ENCODE measurements around the gene G6PC3.
"Not testable (repeated sequence)": the region's sequence is repeated elsewhere in the genome, so short reads cannot be mapped to it uniquely, and the experiment has no call there.

G6PC3 gene

DNA sequence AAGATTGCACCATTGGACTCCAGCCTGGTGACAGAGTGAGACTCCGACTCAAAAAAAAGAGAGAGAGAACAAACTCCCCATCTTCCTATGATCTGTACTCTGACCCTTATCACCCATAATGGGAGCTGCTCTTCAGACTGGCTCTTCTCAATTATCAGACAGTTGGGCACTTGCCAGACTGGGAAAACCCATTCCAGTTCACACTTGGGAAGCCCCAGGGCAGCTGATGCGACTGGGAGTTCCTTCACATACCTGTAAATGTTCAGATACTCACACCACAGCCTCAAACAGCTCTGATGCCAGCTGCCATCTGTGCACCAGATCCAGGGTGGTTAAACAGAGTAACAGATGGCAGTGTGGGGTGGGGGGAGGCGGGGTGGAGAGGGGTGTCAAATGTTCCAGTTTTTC lies 31.9 kb upstream of the G6PC3 start:
- no peak for DNase-seq (ENCODE audit: insufficient read length)

DNA sequence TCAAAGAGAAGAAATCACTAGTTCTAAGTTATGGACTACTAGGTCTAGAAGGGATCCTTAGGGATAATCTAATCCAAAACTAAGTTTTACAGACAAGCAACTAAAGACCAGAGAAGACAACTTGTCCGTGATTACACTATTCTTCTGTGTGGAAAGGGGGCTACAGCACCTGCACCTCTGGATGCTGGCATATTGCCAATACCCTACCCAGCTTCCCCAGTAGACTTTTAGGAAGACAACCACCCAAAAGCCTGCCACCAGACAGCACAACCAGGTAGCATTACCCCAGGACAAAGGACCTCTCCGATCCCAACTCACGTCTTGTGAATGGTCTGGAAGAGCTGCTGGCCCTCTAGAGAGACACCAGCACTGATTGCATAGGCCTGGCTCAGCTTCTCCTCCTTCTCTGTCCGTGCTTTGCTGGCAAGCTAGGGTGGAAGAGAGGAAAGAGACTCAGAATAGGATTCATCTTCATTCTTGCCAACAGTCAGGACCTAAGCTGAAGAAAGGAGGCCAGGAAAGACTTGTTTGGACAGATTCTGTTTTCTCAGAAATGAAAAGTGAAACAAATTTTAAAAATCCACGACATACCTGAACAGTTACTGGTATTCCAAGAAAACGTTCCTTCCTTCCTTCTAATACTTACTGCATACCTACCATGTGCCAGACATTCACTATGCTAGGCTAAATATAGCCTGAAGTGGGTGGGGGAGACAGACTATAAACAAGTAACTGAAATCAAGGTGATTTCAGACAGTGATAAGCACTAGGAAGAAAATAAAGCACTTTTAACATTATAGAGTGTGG lies 30.5 kb upstream of the G6PC3 start:
- TF ChIP-seq TAF1 (IDR thresholded peaks at IDR 0.05; ENCODE audit: borderline replicate concordance, low read depth, low read length) (no peak), POLR2AphosphoS5 (IDR thresholded peaks at IDR 0.05; ENCODE audit: low read depth, low read length) (no peak), POLR2A (IDR thresholded peaks at IDR 0.05; ENCODE audit: low read depth, low read length) (no peak)
- no peak for FAIRE-seq
- no peak for DNase-seq (ENCODE audit: insufficient read length)

More for the DNA sequence above, 31.9 kb upstream of the G6PC3 start:
- no peak for TF ChIP-seq POLR2A (IDR thresholded peaks at IDR 0.05; ENCODE audit: low read depth, low read length)
- no peak for TF ChIP-seq POLR2AphosphoS5 (IDR thresholded peaks at IDR 0.05; ENCODE audit: low read depth, low read length)
- no peak for TF ChIP-seq TAF1 (IDR thresholded peaks at IDR 0.05; ENCODE audit: borderline replicate concordance, low read depth, low read length)
- FAIRE-seq, result no peak

DNA sequence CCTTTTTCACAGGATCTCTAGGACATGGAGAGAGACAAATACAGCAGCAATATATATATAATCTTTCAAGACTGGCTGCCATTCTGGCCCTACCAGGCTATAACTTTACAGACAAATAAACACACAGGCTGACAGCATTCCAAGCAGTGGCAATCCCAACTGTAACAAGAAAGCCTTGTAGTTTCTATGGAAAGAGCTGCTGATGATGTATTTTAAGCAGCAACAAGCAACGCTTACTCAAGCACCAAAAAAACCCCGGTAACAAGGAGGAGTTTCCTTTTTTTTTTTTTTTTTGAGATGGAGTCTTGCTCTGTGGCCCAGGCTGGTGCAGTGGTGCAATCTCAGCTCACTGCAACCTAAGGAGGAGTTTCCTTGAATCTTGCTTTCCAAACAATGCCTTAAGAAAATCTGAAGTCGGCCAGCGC lies 27.3 kb upstream of the G6PC3 start:
- FAIRE-seq, result no peak
- TF ChIP-seq POLR2A (IDR thresholded peaks at IDR 0.05; ENCODE audit: low read depth, low read length), result no peak
- no peak for TF ChIP-seq POLR2AphosphoS5 (IDR thresholded peaks at IDR 0.05; ENCODE audit: low read depth, low read length)
- no peak for TF ChIP-seq TAF1 (IDR thresholded peaks at IDR 0.05; ENCODE audit: borderline replicate concordance, low read depth, low read length)
- no peak for DNase-seq (ENCODE audit: insufficient read length)

DNA sequence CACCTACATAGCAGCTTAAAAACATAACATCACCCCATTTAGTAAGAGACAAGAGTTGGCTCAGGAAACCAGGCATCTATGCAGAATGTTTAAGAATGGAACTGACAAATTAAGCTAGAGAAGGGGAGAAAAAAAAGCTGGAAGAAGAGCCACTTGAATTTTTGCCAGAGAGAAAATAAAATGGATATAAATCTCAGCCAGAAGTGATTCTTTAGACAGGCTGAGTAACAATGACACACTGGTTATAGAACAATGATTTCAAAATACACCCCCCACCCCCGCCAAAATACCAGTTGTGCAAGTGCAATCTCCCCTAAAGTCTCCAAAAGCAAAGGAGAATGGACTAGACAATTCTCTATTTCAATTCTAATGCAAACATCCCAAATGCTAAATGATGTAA lies 26.5 kb upstream of the G6PC3 start:
- no peak for FAIRE-seq
- no peak for DNase-seq (ENCODE audit: insufficient read length)

DNA sequence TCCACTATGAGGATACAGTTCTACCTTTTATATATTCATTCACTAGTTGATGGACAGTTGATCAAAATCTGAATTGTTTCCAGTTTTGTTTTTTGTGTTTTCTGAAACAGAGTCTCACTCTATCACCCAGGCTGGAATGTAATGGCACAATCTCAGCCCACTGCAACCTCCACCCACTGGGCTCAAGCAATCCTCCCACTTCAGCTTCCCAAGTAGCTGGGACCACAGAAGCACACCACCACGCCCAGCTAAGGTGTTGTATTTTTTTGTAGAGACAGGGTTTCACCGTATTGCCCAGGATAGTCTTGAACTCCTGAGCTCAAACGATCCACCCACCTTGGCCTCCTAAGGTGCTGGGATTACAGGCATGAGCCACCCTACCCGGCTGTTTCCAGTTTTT lies 25.0 kb upstream of the G6PC3 start:
- DNase-seq (ENCODE audit: insufficient read length) (no peak), FAIRE-seq (no peak)
- TF ChIP-seq POLR2AphosphoS5 (IDR thresholded peaks at IDR 0.05; ENCODE audit: low read depth, low read length) (no peak), TAF1 (IDR thresholded peaks at IDR 0.05; ENCODE audit: borderline replicate concordance, low read depth, low read length) (no peak), POLR2A (IDR thresholded peaks at IDR 0.05; ENCODE audit: low read depth, low read length) (no peak)

More for the DNA sequence above, 26.5 kb upstream of the G6PC3 start:
- TF ChIP-seq POLR2AphosphoS5 (IDR thresholded peaks at IDR 0.05; ENCODE audit: low read depth, low read length) (no peak), TAF1 (IDR thresholded peaks at IDR 0.05; ENCODE audit: borderline replicate concordance, low read depth, low read length) (no peak), POLR2A (IDR thresholded peaks at IDR 0.05; ENCODE audit: low read depth, low read length) (no peak)

DNA sequence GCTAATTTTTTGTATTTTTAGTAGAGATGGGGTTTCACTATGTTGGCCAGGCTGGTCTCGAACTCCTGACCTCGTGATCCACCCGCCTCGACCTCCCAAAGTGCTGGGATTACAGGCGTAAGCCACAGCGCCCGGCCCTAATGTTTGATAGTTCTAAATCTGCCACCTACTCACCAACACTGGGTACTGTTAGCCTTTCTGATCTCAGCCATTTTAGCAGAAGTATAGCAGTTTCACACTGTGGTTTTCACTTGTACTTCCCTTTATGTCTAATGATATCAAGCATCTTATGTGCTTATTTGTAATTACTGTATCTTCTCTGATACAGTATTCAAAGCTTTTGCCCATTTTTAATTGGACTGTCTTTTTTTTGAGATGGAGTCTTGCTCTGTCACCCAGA lies 23.6 kb upstream of the G6PC3 start:
- not testable (repeated sequence) for FAIRE-seq; DNase-seq (ENCODE audit: insufficient read length)

DNA sequence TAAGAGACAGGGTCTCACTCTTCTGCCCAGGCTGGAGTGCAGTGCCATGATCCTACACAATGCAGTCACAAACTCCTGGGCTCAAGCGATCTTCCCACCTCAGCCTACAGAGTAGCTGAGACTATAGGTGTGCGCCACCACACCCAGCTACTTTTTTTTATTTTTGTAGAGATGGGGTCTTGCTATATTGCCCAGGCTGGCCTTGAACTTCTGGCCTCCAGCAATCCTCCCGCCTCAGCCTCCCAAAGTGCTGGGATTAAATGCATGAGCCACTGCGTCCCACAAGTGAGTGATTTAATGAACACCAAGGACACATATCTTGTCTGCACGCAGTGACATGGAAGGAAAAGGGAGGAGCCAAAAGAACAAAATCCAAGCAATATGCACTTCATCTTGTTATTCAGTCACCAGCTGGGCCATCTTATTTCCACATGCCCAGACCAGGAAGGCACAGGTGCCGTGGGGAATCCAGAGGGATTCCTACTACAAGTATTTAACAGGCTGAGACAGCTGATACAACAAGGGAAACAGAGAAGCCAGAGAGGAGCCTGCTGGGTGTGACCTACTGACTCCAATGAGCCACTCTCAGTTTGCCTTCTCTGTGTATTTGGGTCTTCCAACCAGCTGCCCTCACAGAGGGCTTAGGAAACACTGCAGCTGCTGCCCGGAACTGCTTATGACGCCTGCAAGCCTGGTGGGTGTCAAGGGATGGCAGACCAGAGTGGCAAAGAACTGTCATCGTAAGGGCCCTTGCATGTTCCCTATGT lies 21.1 kb upstream of the G6PC3 start:
- no peak for DNase-seq (ENCODE audit: insufficient read length)
- TF ChIP-seq TAF1 (IDR thresholded peaks at IDR 0.05; ENCODE audit: borderline replicate concordance, low read depth, low read length) (no peak), POLR2A (IDR thresholded peaks at IDR 0.05; ENCODE audit: low read depth, low read length) (no peak), POLR2AphosphoS5 (IDR thresholded peaks at IDR 0.05; ENCODE audit: low read depth, low read length) (no peak)
- no peak for FAIRE-seq

DNA sequence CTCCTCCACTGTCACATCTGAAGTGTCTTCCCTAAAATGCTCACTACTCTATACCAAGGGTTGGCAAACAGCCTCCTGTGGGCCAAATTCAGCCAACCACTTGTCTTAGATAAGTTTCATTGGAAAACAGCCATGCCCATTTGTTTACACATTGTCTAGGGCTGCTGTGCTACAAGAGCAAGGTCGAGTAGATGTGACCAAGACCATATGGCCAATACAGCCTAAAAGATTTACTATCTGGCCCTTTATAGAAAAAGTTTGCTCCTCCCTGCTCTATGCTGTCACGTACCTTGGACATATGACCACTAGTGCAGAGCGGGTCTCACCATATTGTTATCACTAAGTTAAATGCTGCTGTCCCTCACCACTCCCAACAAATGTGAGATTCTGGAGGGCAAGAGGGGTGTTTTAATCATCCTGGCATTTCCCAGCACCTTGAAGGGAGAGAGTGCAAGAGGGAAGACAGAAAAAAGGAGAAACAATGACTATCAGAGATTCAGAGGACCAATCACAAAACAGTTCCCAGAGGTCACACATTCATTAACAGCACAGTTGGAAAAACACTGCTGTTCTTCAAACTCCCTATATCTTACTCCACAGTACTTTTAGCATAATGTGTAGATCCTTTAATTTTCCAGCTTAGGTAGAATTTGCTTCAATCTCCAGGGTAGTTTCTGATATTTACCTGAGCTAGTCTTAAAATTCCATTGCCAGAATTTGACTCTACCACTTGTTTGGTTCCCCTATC lies 17.2 kb upstream of the G6PC3 start:
- no peak for TF ChIP-seq TAF1 (IDR thresholded peaks at IDR 0.05; ENCODE audit: borderline replicate concordance, low read depth, low read length)
- TF ChIP-seq POLR2A (IDR thresholded peaks at IDR 0.05; ENCODE audit: low read depth, low read length), result no peak
- TF ChIP-seq POLR2AphosphoS5 (IDR thresholded peaks at IDR 0.05; ENCODE audit: low read depth, low read length), result no peak
- DNase-seq (ENCODE audit: insufficient read length) (no peak), FAIRE-seq (no peak)

DNA sequence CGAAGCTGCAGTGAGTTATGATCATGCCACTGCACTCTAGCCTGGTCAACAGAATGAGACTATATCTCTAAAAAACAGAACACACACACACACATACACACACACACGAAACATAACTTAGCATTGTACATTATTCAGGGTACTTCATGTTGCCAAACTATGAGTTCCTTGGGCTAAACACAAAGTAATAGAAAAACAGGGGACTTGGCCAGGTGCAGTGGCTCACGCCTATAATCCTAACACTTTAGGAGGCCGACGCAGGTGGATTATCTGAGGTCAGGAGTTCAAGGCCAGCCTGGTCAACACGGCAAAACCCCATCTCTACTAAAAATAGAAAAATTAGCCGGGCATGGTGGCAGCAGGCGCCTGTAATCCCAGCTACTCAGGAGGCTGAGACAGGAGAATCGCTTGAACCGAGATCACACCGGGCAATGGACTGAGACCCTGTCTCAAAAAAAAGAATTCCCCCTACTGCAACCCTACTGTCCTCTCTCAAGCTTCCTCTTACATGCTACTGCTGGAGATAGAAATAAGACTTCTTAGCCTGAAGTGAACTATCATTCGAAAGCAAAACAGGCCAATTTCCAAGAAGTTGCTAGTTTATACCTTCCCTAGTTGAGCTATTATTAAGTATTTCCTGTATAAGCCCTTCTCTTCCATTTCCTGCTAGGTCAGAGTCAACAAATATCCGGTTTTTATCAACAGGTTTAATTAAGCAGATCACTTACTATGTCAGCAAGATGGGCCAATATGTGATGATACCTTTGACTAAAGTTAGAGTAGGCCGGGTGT lies 11.2 kb upstream of the G6PC3 start:
- FAIRE-seq (no peak), DNase-seq (ENCODE audit: insufficient read length) (no peak)
- TF ChIP-seq TAF1 (IDR thresholded peaks at IDR 0.05; ENCODE audit: borderline replicate concordance, low read depth, low read length) (no peak), POLR2A (IDR thresholded peaks at IDR 0.05; ENCODE audit: low read depth, low read length) (no peak), POLR2AphosphoS5 (IDR thresholded peaks at IDR 0.05; ENCODE audit: low read depth, low read length) (no peak)

DNA sequence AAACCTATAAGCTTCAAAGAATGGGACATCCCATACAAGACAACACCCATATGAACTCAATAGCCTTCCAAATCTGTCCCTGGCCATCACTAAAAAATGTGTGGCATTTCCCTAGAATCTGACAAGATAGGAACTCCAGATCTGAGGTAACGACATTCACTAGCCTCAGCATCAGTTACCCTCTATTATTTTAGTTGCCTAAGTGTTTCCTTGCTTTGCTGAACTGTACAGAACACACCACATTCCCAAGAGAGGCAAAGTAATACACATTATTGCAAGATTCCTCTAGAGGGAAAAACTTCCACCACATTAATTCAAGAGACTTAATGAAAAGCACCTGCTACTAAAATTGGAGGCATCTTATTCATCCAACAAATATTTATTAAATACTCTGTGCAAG lies 9.1 kb upstream of the G6PC3 start:
- no peak for TF ChIP-seq TAF1 (IDR thresholded peaks at IDR 0.05; ENCODE audit: borderline replicate concordance, low read depth, low read length)
- TF ChIP-seq POLR2A (IDR thresholded peaks at IDR 0.05; ENCODE audit: low read depth, low read length), result no peak
- TF ChIP-seq POLR2AphosphoS5 (IDR thresholded peaks at IDR 0.05; ENCODE audit: low read depth, low read length), result no peak
- FAIRE-seq (no peak), DNase-seq (ENCODE audit: insufficient read length) (no peak)

DNA sequence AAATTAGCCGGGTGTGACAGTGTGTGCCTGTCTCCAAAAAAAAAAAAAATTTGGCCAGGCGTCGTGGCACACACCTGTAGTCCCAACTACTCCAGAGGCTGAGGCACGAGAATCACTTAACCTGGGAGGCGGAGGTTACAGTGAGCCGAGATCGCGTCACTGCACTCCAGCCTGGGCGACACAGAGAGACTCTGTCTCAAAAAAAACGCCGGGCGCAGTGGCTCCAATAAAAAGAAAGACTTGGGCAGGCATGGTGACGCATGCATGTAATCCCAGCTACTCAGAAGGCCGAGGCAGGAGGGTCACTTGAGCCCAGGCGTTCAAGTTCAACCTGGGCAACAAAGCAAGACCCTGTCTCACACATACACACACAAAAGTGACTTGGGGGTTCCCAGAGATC lies 7.7 kb upstream of the G6PC3 start:
- no peak for TF ChIP-seq TAF1 (IDR thresholded peaks at IDR 0.05; ENCODE audit: borderline replicate concordance, low read depth, low read length)
- no peak for TF ChIP-seq POLR2AphosphoS5 (IDR thresholded peaks at IDR 0.05; ENCODE audit: low read depth, low read length)
- no peak for TF ChIP-seq POLR2A (IDR thresholded peaks at IDR 0.05; ENCODE audit: low read depth, low read length)
- DNase-seq (ENCODE audit: insufficient read length) (no peak), FAIRE-seq (no peak)
